Suprapubic skin (tissue), 4 donors: ENCODE data around the gene ADCY5. TPM values are rescaled to one million over a fixed set of nuclear protein-coding genes. Genes with fewer than 3 reads are reported as not detected.

Experiments used
- DNase-seq, 2 donors: peaks; one replicate each; pipeline ENCODE4 v3.0.0-alpha.2; 2019; ENCODE audit warnings: low spot score in 2 of 2
- H3K27ac ChIP-seq: fragments of 200-600 bp; sonication (generic); one replicate; pipeline ENCODE4 v1.5.1; 2019
- H3K27me3 ChIP-seq: fragments of 200-600 bp; sonication (generic); one replicate; pipeline ENCODE4 v1.5.1; 2019
- H3K36me3 ChIP-seq: fragments of 200-600 bp; sonication (generic); one replicate; pipeline ENCODE4 v1.5.1; 2019
- H3K4me1 ChIP-seq: fragments of 200-600 bp; sonication (generic); one replicate; pipeline ENCODE4 v1.5.1; 2019
- H3K4me3 ChIP-seq: fragments of 200-600 bp; sonication (generic); one replicate; pipeline ENCODE4 v1.5.1; 2019; ENCODE audit warnings: mild to moderate bottlenecking
- H3K9me3 ChIP-seq: fragments of 200-600 bp; sonication (generic); one replicate; pipeline ENCODE4 v1.5.1; 2019
- EP300 ChIP-seq: sonication (generic); formaldehyde crosslinking; IDR thresholded peaks from one replicate; pipeline ENCODE4 v1.6.1; 2017; ENCODE audit warnings: antibody characterized with exemption
- POLR2A ChIP-seq, 2 donors: fragments of 450-650 bp; IDR thresholded peaks; one replicate each; pipeline ENCODE4 v1.6.1; 2017; ENCODE audit warnings: antibody characterized with exemption in 2 of 2, mild to moderate bottlenecking in 2 of 2, moderate library complexity in 2 of 2
- POLR2AphosphoS5 ChIP-seq, 3 donors: sonication (generic); formaldehyde crosslinking; IDR thresholded peaks; one replicate each; pipeline ENCODE4 v1.6.1; 2017; ENCODE audit warnings: antibody characterized with exemption in 3 of 3
- WGBS: methylation state at CpG from one replicate; pipeline ENCODE4 v1.1.5; 2018; 5-methylcytosine and 5-hydroxymethylcytosine counted together
- total RNA-seq, 4 donors: library from RNA; depleted of rRNA; stranded (reverse); fragments of >200 nt; gene quantifications; one replicate each; pipeline ENCODE4 v1.1.0, GENCODE V29; 2016
- TF ChIP-seq, protein P1 (sequence below), 2 donors: fragments of 200-600 bp in 1 of 2; fragments of 450-650 bp in 1 of 2; sonication (generic) in 1 of 2; IDR thresholded peaks; one replicate each; pipeline ENCODE4 v1.5.1; 2016 to 2019; ENCODE audit warnings: antibody characterized with exemption in 2 of 2, mild to moderate bottlenecking in 1 of 2, moderate library complexity in 1 of 2

The ADCY5 gene
- total RNA-seq, 4 donors from 2014 or later: 1.4 to 4.9 (median 4.0) TPM

GRCh38 chr3:123281406-123281805, 167.5 kb downstream of the ADCY5 start:
- no peaks in the 10 kb centered on the region for H3K9me3 ChIP-seq
- no peak overlapping the region for H3K27ac ChIP-seq
- H3K27me3 ChIP-seq: no peaks in the 10 kb centered on the region
- DNase-seq: no peak
- H3K4me3 ChIP-seq: no peak overlapping the region
- H3K36me3 ChIP-seq: no peaks in the 10 kb centered on the region
- TF ChIP-seq POLR2AphosphoS5 (IDR thresholded peaks at IDR 0.05): no peak
- TF ChIP-seq, protein P1, sequence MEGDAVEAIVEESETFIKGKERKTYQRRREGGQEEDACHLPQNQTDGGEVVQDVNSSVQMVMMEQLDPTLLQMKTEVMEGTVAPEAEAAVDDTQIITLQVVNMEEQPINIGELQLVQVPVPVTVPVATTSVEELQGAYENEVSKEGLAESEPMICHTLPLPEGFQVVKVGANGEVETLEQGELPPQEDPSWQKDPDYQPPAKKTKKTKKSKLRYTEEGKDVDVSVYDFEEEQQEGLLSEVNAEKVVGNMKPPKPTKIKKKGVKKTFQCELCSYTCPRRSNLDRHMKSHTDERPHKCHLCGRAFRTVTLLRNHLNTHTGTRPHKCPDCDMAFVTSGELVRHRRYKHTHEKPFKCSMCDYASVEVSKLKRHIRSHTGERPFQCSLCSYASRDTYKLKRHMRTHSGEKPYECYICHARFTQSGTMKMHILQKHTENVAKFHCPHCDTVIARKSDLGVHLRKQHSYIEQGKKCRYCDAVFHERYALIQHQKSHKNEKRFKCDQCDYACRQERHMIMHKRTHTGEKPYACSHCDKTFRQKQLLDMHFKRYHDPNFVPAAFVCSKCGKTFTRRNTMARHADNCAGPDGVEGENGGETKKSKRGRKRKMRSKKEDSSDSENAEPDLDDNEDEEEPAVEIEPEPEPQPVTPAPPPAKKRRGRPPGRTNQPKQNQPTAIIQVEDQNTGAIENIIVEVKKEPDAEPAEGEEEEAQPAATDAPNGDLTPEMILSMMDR (IDR thresholded peaks at IDR 0.05): no peak
- no peak for TF ChIP-seq POLR2A (IDR thresholded peaks at IDR 0.05)
- no peak for TF ChIP-seq EP300
- WGBS: 83% methylated on average over 3 of the region's 3 CpGs
- H3K4me1 ChIP-seq: no peaks in the 10 kb centered on the region

- H3K4me1 ChIP-seq: no peaks in the 10 kb centered on the region
- no peak for DNase-seq
- H3K9me3 ChIP-seq: no peaks in the 10 kb centered on the region
- H3K36me3 ChIP-seq: no peaks in the 10 kb centered on the region
- H3K4me3 ChIP-seq: no peak overlapping the region
- H3K27me3 ChIP-seq: no peaks in the 10 kb centered on the region
- H3K27ac ChIP-seq: no peak overlapping the region
- WGBS: 81% methylated on average over 7 of the region's 7 CpGs
- TF ChIP-seq POLR2A (IDR thresholded peaks at IDR 0.05): no peak
- TF ChIP-seq, protein P1 (IDR thresholded peaks at IDR 0.05): no peak
- TF ChIP-seq POLR2AphosphoS5 (IDR thresholded peaks at IDR 0.05): no peak
- TF ChIP-seq EP300: no peak
Observed at GRCh38 chr3:123279121-123279520, 169.8 kb downstream of the ADCY5 start.

DNA sequence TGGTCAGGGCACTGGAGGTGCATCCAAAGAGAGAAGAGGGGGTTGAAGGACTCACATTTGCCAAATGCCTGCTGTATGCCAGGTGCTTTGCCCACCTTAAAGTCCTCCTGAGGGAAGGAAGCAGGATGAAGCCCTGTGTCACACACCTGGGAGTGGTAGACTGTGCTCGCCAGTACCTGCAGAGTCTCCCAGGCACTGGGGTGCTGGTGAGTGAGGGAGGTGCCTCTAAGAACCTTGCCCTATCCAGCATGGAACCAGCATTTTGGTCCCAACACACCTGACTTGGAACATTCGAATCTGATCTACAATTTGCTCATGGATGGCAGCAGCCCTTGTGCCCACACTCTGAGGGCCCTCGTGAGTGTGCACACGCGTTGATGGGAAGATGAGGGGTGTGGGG, 170.4 kb downstream of the ADCY5 start:
- WGBS: 88% methylated on average over 5 of the region's 5 CpGs
- Histone ChIP-seq H3K4me3 (no peak overlapping the region), H3K27me3 (no peaks in the 10 kb centered on the region), H3K36me3 (no peaks in the 10 kb centered on the region), H3K9me3 (no peaks in the 10 kb centered on the region), H3K4me1 (peaks cover 2% of the 10 kb centered on the region), H3K27ac (no peak overlapping the region)
- no peak for DNase-seq
- TF ChIP-seq EP300: no peak

DNA sequence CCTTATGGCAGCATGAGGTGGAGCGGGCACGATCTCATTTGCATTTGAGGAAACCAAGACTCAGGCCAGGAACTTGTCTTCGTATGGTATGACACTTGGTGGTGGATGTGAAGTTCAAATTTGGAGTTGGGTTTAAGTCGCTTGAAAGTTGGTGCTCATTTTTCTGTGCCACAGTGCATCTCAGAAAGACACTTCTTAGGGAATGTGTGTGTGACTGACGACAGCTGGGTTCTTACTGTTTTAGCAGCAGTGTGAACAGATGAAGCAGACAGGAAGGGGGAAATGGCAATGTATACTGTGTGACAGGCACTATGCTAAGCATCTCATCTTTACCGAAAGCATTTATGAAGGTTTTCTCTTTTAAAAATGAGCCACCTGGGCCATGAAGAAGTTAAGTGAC, 171.8 kb downstream of the ADCY5 start:
- Histone ChIP-seq H3K27me3 (no peaks in the 10 kb centered on the region), H3K36me3 (no peaks in the 10 kb centered on the region), H3K4me3 (no peak overlapping the region), H3K4me1 (peaks cover 7% of the 10 kb centered on the region), H3K27ac (no peak overlapping the region), H3K9me3 (no peaks in the 10 kb centered on the region)
- no peak for TF ChIP-seq EP300
- WGBS: 94% methylated on average over 6 of the region's 6 CpGs
- no peak for DNase-seq

- Histone ChIP-seq H3K27me3 (no peaks in the 10 kb centered on the region), H3K4me1 (peaks cover 7% of the 10 kb centered on the region), H3K36me3 (no peaks in the 10 kb centered on the region), H3K9me3 (no peaks in the 10 kb centered on the region), H3K27ac (no peak overlapping the region), H3K4me3 (no peak overlapping the region)
- DNase-seq: no peak
- TF ChIP-seq, protein P1 (IDR thresholded peaks at IDR 0.05): no peak
- TF ChIP-seq POLR2A (IDR thresholded peaks at IDR 0.05) (no peak), POLR2AphosphoS5 (IDR thresholded peaks at IDR 0.05) (no peak), EP300 (no peak)
- 85% methylated on average over 10 of the region's 10 CpGs for WGBS
Observed at GRCh38 chr3:123276346-123277006, 172.4 kb downstream of the ADCY5 start.

DNA sequence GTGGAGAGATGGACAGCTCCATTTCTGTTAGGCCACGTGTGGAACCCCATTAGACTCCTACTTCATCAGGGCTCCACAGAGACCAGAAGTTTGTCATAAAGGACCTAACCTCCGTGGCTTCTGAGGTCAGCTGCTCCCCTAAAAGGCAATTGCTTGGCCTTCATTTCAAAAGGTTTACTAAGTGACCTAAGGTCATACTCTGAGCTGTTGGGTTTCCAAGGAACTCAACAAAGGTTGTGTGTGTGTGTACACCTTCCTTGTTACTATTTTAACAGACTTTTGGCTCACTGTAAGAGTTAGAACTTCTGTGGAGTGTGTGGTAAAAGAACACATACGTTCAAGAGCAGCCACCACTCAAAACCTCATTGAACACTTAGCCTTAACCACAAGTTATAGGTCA, 173.2 kb downstream of the ADCY5 start:
- TF ChIP-seq, protein P1 (IDR thresholded peaks at IDR 0.05): no peak
- no peak for TF ChIP-seq POLR2A (IDR thresholded peaks at IDR 0.05)
- TF ChIP-seq POLR2AphosphoS5 (IDR thresholded peaks at IDR 0.05): no peak
- TF ChIP-seq EP300: no peak
- DNase-seq: no peak
- Histone ChIP-seq H3K36me3 (no peaks in the 10 kb centered on the region), H3K4me3 (no peak overlapping the region), H3K4me1 (peaks cover 7% of the 10 kb centered on the region), H3K27me3 (no peaks in the 10 kb centered on the region), H3K9me3 (no peaks in the 10 kb centered on the region), H3K27ac (no peak overlapping the region)
- WGBS: 78% methylated on average over 3 of the region's 3 CpGs
